ENCODE measurements around the gene CRYZL1.

- TF ChIP-seq POLR2AphosphoS5 (IDR thresholded peaks at IDR 0.05; ENCODE audit: borderline replicate concordance, low read depth, low read length) (no peak), FOXP2 (optimal IDR thresholded peaks at IDR 0.05; ENCODE audit: control extremely low read depth, extremely low read length, insufficient read depth) (no peak), EZH2 (IDR thresholded peaks at IDR 0.05) (no peak)
These were observed 30.4 kb downstream of the CRYZL1 start for GRCh38 chr21:33611006-33611744.
